Measurements from ENCODE around the gene DHRS7B.

The DHRS7B gene

DNA sequence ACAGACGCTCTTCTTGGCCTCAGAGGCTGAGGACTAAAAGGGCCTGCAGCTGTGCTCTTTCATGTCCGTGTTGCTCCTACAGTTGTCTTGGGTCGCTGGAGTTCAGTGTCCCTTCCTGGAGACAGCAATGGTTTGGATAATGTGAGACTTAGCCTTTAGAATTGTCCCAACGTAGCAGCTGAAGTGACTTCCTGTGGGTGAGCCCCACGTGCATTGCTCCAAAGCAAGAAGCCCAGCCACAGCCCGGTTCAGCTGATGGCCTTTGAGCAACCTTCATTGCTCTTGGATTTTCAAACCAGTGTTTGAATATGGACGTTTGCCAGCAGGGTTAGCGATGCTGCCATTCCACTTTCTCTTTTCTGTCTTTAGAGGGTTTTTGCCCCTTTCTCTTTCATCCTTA is 67.5 kb downstream of the DHRS7B start:
- no peak overlapping the region for H3K4me3 Mint-ChIP-seq
- H3K27ac Mint-ChIP-seq: no peak overlapping the region
- peaks cover 47% of the 10 kb centered on the region for H3K36me3 Mint-ChIP-seq (ENCODE audit: low read depth)
- H3K27me3 Mint-ChIP-seq: no peaks in the 10 kb centered on the region
- H3K4me1 Mint-ChIP-seq (ENCODE audit: low read depth): no peaks in the 10 kb centered on the region
- no peaks in the 10 kb centered on the region for H3K9me3 Mint-ChIP-seq

GRCh38 chr17:21194703-21195102 is 67.9 kb downstream of the DHRS7B start:
- Mint-ChIP-seq H3K4me3 (no peak overlapping the region), H3K36me3 (ENCODE audit: low read depth) (peaks cover 47% of the 10 kb centered on the region), H3K9me3 (no peaks in the 10 kb centered on the region), H3K4me1 (ENCODE audit: low read depth) (no peaks in the 10 kb centered on the region), H3K27me3 (no peaks in the 10 kb centered on the region), H3K27ac (no peak overlapping the region)

GRCh38 chr17:21196126-21196525 is 69.4 kb downstream of the DHRS7B start:
- peaks cover 45% of the 10 kb centered on the region for H3K36me3 Mint-ChIP-seq (ENCODE audit: low read depth)
- no peak overlapping the region for H3K27ac Mint-ChIP-seq
- no peak overlapping the region for H3K4me3 Mint-ChIP-seq
- H3K27me3 Mint-ChIP-seq: no peaks in the 10 kb centered on the region
- H3K4me1 Mint-ChIP-seq (ENCODE audit: low read depth): peaks cover 11% of the 10 kb centered on the region
- H3K9me3 Mint-ChIP-seq: no peaks in the 10 kb centered on the region

GRCh38 chr17:21198411-21198810 is 71.6 kb downstream of the DHRS7B start:
- Mint-ChIP-seq H3K27ac (no peak overlapping the region), H3K27me3 (no peaks in the 10 kb centered on the region), H3K4me1 (ENCODE audit: low read depth) (peaks cover 14% of the 10 kb centered on the region), H3K4me3 (no peak overlapping the region), H3K36me3 (ENCODE audit: low read depth) (peaks cover 44% of the 10 kb centered on the region), H3K9me3 (no peaks in the 10 kb centered on the region)

DNA sequence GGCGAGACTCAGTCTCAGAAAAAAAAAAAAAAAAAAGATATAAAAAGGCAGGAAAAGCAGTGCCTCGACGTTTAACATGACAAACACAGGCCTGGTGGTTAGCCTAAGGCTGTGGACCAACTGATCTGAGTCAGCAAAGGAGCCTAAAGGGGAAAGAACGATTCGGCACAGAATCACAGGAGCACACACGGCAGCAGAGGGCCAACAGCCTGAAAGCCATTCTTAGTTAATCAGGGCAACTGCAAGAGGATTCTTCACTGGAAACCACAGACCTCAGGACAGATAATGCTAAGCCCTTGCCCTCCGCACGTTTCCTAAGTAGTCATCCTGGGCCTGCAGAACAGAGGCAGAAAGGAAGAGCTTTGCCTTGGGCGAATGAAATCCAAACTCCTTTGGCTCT is 72.5 kb downstream of the DHRS7B start:
- H3K27ac Mint-ChIP-seq: no peak overlapping the region
- no peaks in the 10 kb centered on the region for H3K9me3 Mint-ChIP-seq
- H3K4me1 Mint-ChIP-seq (ENCODE audit: low read depth): peaks cover 14% of the 10 kb centered on the region
- no peaks in the 10 kb centered on the region for H3K27me3 Mint-ChIP-seq
- H3K36me3 Mint-ChIP-seq (ENCODE audit: low read depth): peaks cover 40% of the 10 kb centered on the region
- no peak overlapping the region for H3K4me3 Mint-ChIP-seq

GRCh38 chr17:21199856-21200255 is 73.1 kb downstream of the DHRS7B start:
- Mint-ChIP-seq H3K4me3 (no peak overlapping the region), H3K9me3 (no peaks in the 10 kb centered on the region), H3K27ac (no peak overlapping the region), H3K4me1 (ENCODE audit: low read depth) (peaks cover 16% of the 10 kb centered on the region), H3K27me3 (no peaks in the 10 kb centered on the region), H3K36me3 (ENCODE audit: low read depth) (peaks cover 35% of the 10 kb centered on the region)

GRCh38 chr17:21200590-21201297 is 74.0 kb downstream of the DHRS7B start:
- Mint-ChIP-seq H3K27me3 (no peaks in the 10 kb centered on the region), H3K4me3 (no peak overlapping the region), H3K9me3 (no peaks in the 10 kb centered on the region), H3K4me1 (ENCODE audit: low read depth) (peaks cover 24% of the 10 kb centered on the region), H3K27ac (no peak overlapping the region), H3K36me3 (ENCODE audit: low read depth) (peaks cover 34% of the 10 kb centered on the region)

DNA sequence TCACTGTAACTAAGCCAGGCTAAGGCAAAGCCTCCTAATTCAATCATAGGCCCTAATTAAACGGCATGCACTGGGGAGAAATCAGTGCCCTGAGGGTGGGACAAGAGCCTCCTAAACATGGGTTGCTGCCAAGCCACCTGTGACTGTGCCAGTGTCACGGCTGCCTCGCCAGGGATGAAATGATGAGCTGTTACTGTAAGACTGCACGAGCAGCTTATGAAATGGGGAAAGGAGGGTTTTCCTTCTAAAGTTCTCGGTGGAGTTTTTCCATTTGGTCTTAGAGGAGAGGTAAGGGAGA is 74.5 kb downstream of the DHRS7B start:
- H3K27me3 Mint-ChIP-seq: no peaks in the 10 kb centered on the region
- H3K4me3 Mint-ChIP-seq: no peak overlapping the region
- H3K36me3 Mint-ChIP-seq (ENCODE audit: low read depth): peaks cover 30% of the 10 kb centered on the region
- H3K4me1 Mint-ChIP-seq (ENCODE audit: low read depth): peaks cover 26% of the 10 kb centered on the region
- H3K27ac Mint-ChIP-seq: no peak overlapping the region
- no peaks in the 10 kb centered on the region for H3K9me3 Mint-ChIP-seq

DNA sequence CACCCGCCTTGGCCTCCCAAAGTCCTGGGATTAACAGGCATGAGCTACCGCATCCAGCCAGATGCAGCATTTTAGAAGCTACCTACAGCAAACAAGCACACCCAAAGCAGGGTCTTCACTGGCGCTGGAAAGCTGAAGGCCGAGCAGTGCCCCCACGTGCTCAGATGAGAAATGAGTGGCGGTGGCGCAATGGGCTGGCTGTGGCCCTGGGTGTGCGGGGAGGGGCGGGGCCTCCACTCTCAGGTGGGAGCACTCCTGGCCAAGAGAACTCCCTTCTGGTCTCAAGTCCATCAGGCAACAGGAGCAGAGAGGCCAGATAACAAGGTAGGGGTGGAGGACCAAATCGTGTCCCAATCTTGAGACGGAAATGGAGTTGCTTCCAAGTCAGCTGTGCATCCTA is 75.1 kb downstream of the DHRS7B start:
- no peak overlapping the region for H3K4me3 Mint-ChIP-seq
- peaks cover 26% of the 10 kb centered on the region for H3K4me1 Mint-ChIP-seq (ENCODE audit: low read depth)
- no peaks in the 10 kb centered on the region for H3K9me3 Mint-ChIP-seq
- H3K27me3 Mint-ChIP-seq: no peaks in the 10 kb centered on the region
- peaks cover 24% of the 10 kb centered on the region for H3K36me3 Mint-ChIP-seq (ENCODE audit: low read depth)
- H3K27ac Mint-ChIP-seq: no peak overlapping the region

DNA sequence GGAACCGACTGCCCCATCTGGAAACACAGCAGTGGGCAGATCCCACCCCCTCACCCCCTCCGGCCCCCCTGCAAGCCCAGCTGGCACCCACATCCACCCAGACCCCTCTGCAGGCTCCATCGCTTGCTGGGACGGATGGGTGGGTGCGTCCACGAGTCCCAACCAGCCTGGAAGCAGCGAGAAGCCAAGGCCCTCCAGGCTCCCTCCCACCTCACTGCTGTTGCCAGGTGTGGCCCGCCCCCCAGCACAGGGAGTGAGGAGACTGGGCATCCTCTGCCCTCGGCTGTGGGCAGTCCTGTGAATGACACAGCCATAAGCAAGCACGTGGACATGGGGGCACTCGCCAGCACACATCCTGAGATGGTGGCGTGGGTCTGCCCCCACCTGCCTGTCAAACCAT is 75.7 kb downstream of the DHRS7B start:
- no peaks in the 10 kb centered on the region for H3K27me3 Mint-ChIP-seq
- H3K4me3 Mint-ChIP-seq: no peak overlapping the region
- peaks cover 18% of the 10 kb centered on the region for H3K36me3 Mint-ChIP-seq (ENCODE audit: low read depth)
- no peaks in the 10 kb centered on the region for H3K9me3 Mint-ChIP-seq
- H3K4me1 Mint-ChIP-seq (ENCODE audit: low read depth): peaks cover 26% of the 10 kb centered on the region
- no peak overlapping the region for H3K27ac Mint-ChIP-seq

DNA sequence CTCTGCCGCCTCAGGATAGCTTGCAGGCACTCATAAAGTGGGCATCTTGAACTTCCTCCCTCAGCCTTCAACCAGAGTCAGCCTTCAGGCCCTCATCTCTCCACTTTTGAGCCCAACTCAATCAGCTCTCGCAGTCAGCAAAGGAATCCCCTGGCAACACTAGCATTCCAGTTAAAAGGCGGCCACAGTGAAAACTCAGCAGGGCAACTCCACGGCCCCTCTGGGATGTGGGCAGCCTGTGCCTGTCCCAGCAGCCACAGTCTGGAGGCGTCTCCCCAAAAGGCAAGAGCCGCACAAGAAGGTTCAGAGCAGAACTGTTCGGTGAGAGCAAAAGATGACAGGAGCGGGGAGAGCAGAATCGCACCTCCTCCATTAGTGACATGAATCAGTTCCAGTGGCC is 78.2 kb downstream of the DHRS7B start:
- H3K27ac Mint-ChIP-seq: no peak overlapping the region
- no peak overlapping the region for H3K4me3 Mint-ChIP-seq

GRCh38 chr17:21208352-21208751 is 81.6 kb downstream of the DHRS7B start:
- no peak overlapping the region for H3K4me3 Mint-ChIP-seq
- H3K36me3 Mint-ChIP-seq (ENCODE audit: low read depth): peaks cover 12% of the 10 kb centered on the region
- H3K9me3 Mint-ChIP-seq: no peaks in the 10 kb centered on the region
- H3K27me3 Mint-ChIP-seq: no peaks in the 10 kb centered on the region
- H3K4me1 Mint-ChIP-seq (ENCODE audit: low read depth): peaks cover 45% of the 10 kb centered on the region
- peak overlapping the region; percentile 70 for H3K27ac Mint-ChIP-seq

More for the DNA sequence above, 78.2 kb downstream of the DHRS7B start:
- H3K4me1 Mint-ChIP-seq (ENCODE audit: low read depth): peaks cover 26% of the 10 kb centered on the region
- peaks cover 13% of the 10 kb centered on the region for H3K36me3 Mint-ChIP-seq (ENCODE audit: low read depth)
- H3K9me3 Mint-ChIP-seq: no peaks in the 10 kb centered on the region
- no peaks in the 10 kb centered on the region for H3K27me3 Mint-ChIP-seq

DNA sequence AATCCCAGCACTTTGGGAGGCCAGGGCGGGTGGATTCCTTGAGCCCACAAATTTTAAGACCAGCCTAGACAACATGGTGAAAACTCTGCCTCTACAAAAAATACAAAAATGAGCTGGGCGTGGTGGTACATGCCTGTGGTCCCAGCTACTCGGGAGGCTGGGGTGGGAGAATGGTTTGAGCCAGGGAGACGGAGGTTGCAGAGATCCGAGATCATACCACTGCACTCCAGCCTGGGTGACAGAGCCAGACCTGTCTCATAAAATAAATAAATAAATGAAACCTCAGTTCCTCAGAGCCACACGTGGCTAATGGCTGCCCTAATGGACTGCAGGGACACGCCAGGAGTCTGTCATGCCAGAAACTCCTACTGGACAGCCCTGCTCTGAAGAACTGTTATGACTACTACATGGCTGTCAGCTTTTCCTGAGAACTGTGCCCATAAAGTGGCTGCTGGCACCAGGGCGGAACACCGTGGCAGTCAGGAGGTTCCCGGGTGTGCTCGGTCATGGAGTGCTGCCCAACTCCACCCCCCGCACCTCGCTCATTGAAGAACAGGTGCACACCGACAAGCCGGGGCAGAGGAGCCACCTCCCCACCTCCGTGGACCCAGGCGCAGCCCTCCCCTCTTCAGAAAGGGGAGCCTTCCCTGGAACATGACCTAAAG is 82.9 kb downstream of the DHRS7B start:
- Mint-ChIP-seq H3K9me3 (no peaks in the 10 kb centered on the region), H3K4me3 (no peak overlapping the region), H3K4me1 (ENCODE audit: low read depth) (peaks cover 47% of the 10 kb centered on the region), H3K36me3 (ENCODE audit: low read depth) (peaks cover 12% of the 10 kb centered on the region), H3K27ac (no peak overlapping the region), H3K27me3 (no peaks in the 10 kb centered on the region)

DNA sequence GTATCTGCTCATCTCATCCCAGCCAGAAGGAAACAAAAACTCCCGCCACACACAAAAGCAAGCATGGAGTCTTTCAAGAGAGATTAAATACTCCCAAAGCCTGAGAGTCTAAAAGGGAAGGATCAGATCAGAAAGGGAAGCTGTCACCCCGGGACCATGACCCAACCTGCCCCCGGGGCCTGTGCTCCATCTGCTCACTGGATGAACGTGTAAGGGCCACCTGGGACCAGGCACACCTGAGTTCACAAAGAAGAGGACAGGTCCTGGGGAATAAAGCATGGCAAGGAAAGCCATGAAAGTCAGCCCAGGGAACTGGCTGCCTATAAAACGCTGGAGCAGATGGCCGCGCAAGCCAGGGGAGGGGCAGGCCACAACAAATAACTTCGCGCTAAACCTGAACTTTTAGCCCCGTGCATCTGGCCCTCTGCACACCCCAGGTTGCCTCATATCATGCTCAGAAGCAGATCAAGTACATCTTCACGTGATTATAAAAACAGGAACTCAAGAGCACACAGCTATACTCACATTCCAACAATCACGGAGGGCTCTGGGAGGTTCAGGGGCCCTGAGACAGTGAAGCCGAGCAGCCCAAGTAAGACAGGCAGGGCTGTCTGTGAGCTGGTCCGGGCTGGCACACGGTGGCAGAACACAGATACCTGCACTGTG is 83.8 kb downstream of the DHRS7B start:
- Mint-ChIP-seq H3K36me3 (ENCODE audit: low read depth) (peaks cover 12% of the 10 kb centered on the region), H3K4me1 (ENCODE audit: low read depth) (peaks cover 47% of the 10 kb centered on the region), H3K27ac (peak overlapping the region; percentile 36), H3K27me3 (no peaks in the 10 kb centered on the region), H3K9me3 (no peaks in the 10 kb centered on the region), H3K4me3 (peak overlapping the region; percentile 35)

DNA sequence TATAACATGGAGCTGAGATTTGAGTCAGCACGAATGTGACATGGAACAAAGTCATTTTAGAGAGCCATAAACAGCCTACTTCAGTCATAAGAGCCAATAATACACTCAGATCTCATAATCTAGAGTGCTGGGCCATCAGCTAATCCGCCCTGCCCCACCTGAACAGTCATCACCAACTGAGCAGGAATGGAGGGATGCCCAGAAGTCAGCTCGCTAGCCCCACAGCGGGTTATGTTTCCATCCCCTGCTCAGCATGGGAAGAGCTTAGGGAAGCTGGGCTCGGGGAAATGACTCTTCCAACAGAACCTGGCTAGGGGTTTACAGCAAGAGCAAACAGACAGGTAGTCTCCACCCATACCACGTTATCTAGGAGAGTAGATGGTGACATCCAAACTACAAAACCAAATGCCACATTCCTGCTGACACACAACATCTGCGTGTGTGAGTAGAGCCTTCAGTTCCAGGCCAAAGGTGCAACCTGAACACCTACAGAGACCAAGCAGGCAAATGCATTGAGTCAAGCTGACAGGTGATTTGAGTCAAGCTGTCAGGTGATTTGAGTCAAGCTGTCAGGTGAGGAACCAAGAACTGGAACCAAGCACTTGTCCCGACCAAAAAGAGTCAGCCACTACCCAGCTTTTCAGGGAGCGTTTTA is 85.2 kb downstream of the DHRS7B start:
- H3K9me3 Mint-ChIP-seq: no peaks in the 10 kb centered on the region
- peak overlapping the region; percentile 97 for H3K4me3 Mint-ChIP-seq
- H3K4me1 Mint-ChIP-seq (ENCODE audit: low read depth): peaks cover 58% of the 10 kb centered on the region
- H3K27me3 Mint-ChIP-seq: no peaks in the 10 kb centered on the region
- H3K27ac Mint-ChIP-seq: peak overlapping the region; percentile 49
- peaks cover 16% of the 10 kb centered on the region for H3K36me3 Mint-ChIP-seq (ENCODE audit: low read depth)
